A549 (cell line): Measurements from ENCODE around the gene SASS6. TPM values are rescaled to one million over a fixed set of nuclear protein-coding genes. Genes with fewer than 3 reads are reported as not detected.

Source experiments
- ATAC-seq, 2 experiments: fragments of 200-7000 bp in 1 of 2; fragments of >200 bp in 1 of 2; cut with Nextera tagmentation in 1 of 2; cut with Tn5 transposase in 1 of 2; 3 replicates each; pipeline versions ENCODE4 v1.8.0 to v1.9.1; 2018 to 2020; ENCODE audit warnings: mild to moderate bottlenecking in 1 of 2, moderate library complexity in 1 of 2
- CTCF ChIA-PET: fragments of 300-600 bp; sonication (Branson Sonifier 250); formaldehyde crosslinking; extraction: SDS; loops from one replicate; lab custom pipeline; 2021; ENCODE audit warnings: antibody characterized with exemption, inconsistent platforms; lab: Yijun Ruan, JAX
- POLR2A ChIA-PET: fragments of 350-600 bp; formaldehyde crosslinking; extraction: SDS; loops from one replicate; lab custom pipeline; 2021; ENCODE audit warnings: antibody characterized with exemption, inconsistent platforms; lab: Yijun Ruan, JAX
- DNase-seq, 2 experiments: peaks; one replicate each; pipeline versions ENCODE4 v3.0.0 to v3.0.0-alpha.2; 2011 to 2016; ENCODE audit warnings: low read depth in 1 of 2, low spot score in 1 of 2
- FAIRE-seq: peaks from 2 replicates; lab custom pipeline; 2011; peaks lifted over from hg19 to GRCh38; lab: Jason Lieb, UNC
- H3K27ac ChIP-seq, 2 experiments: fragments of >200 bp; sonication (Bioruptor Twin); formaldehyde crosslinking; 3 replicates each; pipeline ENCODE4 v1.5.1; 2016 to 2017
- H3K4me1 ChIP-seq: fragments of >200 bp; sonication (Bioruptor Twin); formaldehyde crosslinking; 3 replicates; pipeline ENCODE4 v1.6.1; 2016
- H3K4me2 ChIP-seq: fragments of >200 bp; sonication (Bioruptor Twin); formaldehyde crosslinking; 3 replicates; pipeline ENCODE4 v1.6.1; 2016
- H3K4me3 ChIP-seq: fragments of >200 bp; sonication (Bioruptor Twin); formaldehyde crosslinking; 3 replicates; pipeline ENCODE4 v1.5.1; 2016
- H3K9me3 ChIP-seq: fragments of >200 bp; sonication (Bioruptor Twin); formaldehyde crosslinking; 3 replicates; pipeline ENCODE4 v1.6.1; 2016
- CBX8 ChIP-seq: fragments of 200-600 bp; sonication (generic); IDR thresholded peaks from 2 replicates; pipeline ENCODE4 v1.6.1; 2016
- EHF ChIP-seq: fragments of 250-450 bp; sonication (Bioruptor Pico); IDR thresholded peaks from 2 replicates; pipeline ENCODE4 v1.5.0; 2020; ENCODE audit warnings: mild to moderate bottlenecking
- ESRRA ChIP-seq: fragments of 150-350 bp; IDR thresholded peaks from 2 replicates; pipeline ENCODE4 v1.6.1; 2014; ENCODE audit warnings: mild to moderate bottlenecking, low read length, borderline replicate concordance
- HEYL ChIP-seq: fragments of 250-450 bp; sonication (Bioruptor Pico); IDR thresholded peaks from 2 replicates; pipeline ENCODE4 v1.8.0; 2021; ENCODE audit warnings: mild to moderate bottlenecking, moderate library complexity
- HOXA7 ChIP-seq: fragments of 250-450 bp; sonication (Bioruptor Pico); IDR thresholded peaks from 2 replicates; pipeline ENCODE4 v1.5.0; 2020; ENCODE audit warnings: mild to moderate bottlenecking, moderate library complexity
- MAFK ChIP-seq: fragments of 450-650 bp; IDR thresholded peaks from 2 replicates; pipeline ENCODE4 v1.6.1; 2014; ENCODE audit not compliant: partially characterized antibody
- MAZ ChIP-seq: fragments of 150-350 bp; IDR thresholded peaks from 2 replicates; pipeline ENCODE4 v1.6.1; 2014; ENCODE audit warnings: antibody characterized with exemption, low read depth, low read length, borderline replicate concordance
- PHF8 ChIP-seq: fragments of 200-600 bp; sonication (generic); IDR thresholded peaks from 2 replicates; pipeline ENCODE4 v1.6.1; 2016; ENCODE audit warnings: low read depth, mild to moderate bottlenecking, antibody characterized with exemption, moderate library complexity, borderline replicate concordance
- RARB ChIP-seq: fragments of 250-450 bp; sonication (Bioruptor Pico); IDR thresholded peaks from 2 replicates; pipeline ENCODE4 v1.8.0; 2021; ENCODE audit warnings: mild to moderate bottlenecking, moderate library complexity
- TFCP2L1 ChIP-seq: fragments of 250-450 bp; sonication (Bioruptor Pico); IDR thresholded peaks from 2 replicates; pipeline ENCODE4 v1.5.0; 2021; ENCODE audit warnings: mild to moderate bottlenecking
- ZC3H11A ChIP-seq: fragments of 450-650 bp; IDR thresholded peaks from 2 replicates; pipeline ENCODE4 v1.6.1; 2014; ENCODE audit warnings: antibody characterized with exemption, mild to moderate bottlenecking
- whole genome bisulfite sequencing: methylation state at CpG from one replicate; pipeline ENCODE4 v1.1.6; 2017; ENCODE audit errors: missing lambda C conversion rate; 5-methylcytosine and 5-hydroxymethylcytosine counted together
- polyA plus RNA-seq, 4 experiments: library from polyadenylated mRNA; depleted of rRNA in 3 of 4; stranded (reverse); fragments of >200 nt; fragmentation: RNase III in 1 of 4; extraction: RNeasy Plus Mini Kit Qiagen cat#74134 plus additional on column Dnase treatment in 1 of 4; gene quantifications; 2 replicates in 3 of 4; 3 replicates in 1 of 4; pipeline ENCODE4 v1.2.3, GENCODE V29; 2011 to 2017
- TF ChIP-seq, protein P1 (sequence below): fragments of >200 bp; sonication (Bioruptor Twin); formaldehyde crosslinking; IDR thresholded peaks from 2 replicates; pipeline ENCODE4 v1.6.1; 2016
- TF ChIP-seq, protein P2 (sequence below): fragments of 250-450 bp; sonication (Bioruptor Pico); IDR thresholded peaks from 2 replicates; pipeline ENCODE4 v1.5.0; 2020; ENCODE audit warnings: low read depth, mild to moderate bottlenecking, moderate library complexity
- TF ChIP-seq, protein P3 (sequence below): fragments of >200 bp; sonication (Bioruptor Twin); formaldehyde crosslinking; IDR thresholded peaks from 3 replicates; pipeline ENCODE4 v1.5.1; 2016
- TF ChIP-seq, protein P4 (sequence below): fragments of >200 bp; sonication (Bioruptor Twin); formaldehyde crosslinking; IDR thresholded peaks from 3 replicates; pipeline ENCODE4 v1.6.1; 2016
- TF ChIP-seq, protein P5 (sequence below): fragments of 250-450 bp; sonication (Bioruptor Pico); IDR thresholded peaks from 2 replicates; pipeline ENCODE4 v1.5.0; 2021; ENCODE audit warnings: mild to moderate bottlenecking, moderate library complexity, borderline replicate concordance
- TF ChIP-seq, protein P6 (sequence below): IDR thresholded peaks from 2 replicates; pipeline ENCODE4 v1.6.1; 2012

The SASS6 gene
- polyA plus RNA-seq, 2 of the 4 experiments (the other 2 are of a cell fraction): 4.0 to 5.2 TPM

DNA sequence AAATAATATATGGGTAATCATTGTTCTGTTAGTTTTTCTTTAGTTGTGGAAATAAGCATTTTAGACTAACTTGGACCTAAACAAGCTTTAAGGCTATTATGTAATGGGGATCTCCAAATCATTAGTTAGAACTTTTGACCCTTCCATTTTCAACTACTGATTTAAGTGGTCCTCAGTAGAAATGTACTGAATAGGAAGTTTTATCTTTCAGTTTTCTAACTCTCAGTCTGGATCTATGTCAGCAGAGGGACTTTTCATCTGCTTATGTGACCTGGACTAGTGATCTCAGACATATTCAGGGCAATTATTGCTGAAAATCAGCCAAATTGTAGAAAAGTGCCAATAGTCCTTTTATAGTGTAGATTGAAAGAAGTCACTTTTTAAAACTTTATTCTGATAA is 56.0 kb downstream of the SASS6 start:
- DNase-seq (no peak), ATAC-seq (no peak), FAIRE-seq (no peak)
- Histone ChIP-seq H3K4me1 (no peaks in the 10 kb centered on the region), H3K9me3 (no peaks in the 10 kb centered on the region), H3K4me3 (no peak overlapping the region), H3K4me2 (no peak overlapping the region), H3K27ac (no peak overlapping the region)
- TF ChIP-seq TFCP2L1 (CRISPR knock-in tag): no peak
- TF ChIP-seq, protein P1, sequence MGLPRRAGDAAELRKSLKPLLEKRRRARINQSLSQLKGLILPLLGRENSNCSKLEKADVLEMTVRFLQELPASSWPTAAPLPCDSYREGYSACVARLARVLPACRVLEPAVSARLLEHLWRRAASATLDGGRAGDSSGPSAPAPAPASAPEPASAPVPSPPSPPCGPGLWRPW: no peak
- no peak for TF ChIP-seq EHF
- TF ChIP-seq HEYL (CRISPR knock-in tag): no peak
- TF ChIP-seq MAFK: no peak
- TF ChIP-seq, protein P2, sequence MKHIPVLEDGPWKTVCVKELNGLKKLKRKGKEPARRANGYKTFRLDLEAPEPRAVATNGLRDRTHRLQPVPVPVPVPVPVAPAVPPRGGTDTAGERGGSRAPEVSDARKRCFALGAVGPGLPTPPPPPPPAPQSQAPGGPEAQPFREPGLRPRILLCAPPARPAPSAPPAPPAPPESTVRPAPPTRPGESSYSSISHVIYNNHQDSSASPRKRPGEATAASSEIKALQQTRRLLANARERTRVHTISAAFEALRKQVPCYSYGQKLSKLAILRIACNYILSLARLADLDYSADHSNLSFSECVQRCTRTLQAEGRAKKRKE (CRISPR knock-in tag): no peak
- no peak for TF ChIP-seq CBX8
- TF ChIP-seq ZC3H11A: no peak
- TF ChIP-seq HOXA7 (CRISPR knock-in tag): no peak
- TF ChIP-seq, protein P3, sequence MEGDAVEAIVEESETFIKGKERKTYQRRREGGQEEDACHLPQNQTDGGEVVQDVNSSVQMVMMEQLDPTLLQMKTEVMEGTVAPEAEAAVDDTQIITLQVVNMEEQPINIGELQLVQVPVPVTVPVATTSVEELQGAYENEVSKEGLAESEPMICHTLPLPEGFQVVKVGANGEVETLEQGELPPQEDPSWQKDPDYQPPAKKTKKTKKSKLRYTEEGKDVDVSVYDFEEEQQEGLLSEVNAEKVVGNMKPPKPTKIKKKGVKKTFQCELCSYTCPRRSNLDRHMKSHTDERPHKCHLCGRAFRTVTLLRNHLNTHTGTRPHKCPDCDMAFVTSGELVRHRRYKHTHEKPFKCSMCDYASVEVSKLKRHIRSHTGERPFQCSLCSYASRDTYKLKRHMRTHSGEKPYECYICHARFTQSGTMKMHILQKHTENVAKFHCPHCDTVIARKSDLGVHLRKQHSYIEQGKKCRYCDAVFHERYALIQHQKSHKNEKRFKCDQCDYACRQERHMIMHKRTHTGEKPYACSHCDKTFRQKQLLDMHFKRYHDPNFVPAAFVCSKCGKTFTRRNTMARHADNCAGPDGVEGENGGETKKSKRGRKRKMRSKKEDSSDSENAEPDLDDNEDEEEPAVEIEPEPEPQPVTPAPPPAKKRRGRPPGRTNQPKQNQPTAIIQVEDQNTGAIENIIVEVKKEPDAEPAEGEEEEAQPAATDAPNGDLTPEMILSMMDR: no peak
- TF ChIP-seq, protein P4, sequence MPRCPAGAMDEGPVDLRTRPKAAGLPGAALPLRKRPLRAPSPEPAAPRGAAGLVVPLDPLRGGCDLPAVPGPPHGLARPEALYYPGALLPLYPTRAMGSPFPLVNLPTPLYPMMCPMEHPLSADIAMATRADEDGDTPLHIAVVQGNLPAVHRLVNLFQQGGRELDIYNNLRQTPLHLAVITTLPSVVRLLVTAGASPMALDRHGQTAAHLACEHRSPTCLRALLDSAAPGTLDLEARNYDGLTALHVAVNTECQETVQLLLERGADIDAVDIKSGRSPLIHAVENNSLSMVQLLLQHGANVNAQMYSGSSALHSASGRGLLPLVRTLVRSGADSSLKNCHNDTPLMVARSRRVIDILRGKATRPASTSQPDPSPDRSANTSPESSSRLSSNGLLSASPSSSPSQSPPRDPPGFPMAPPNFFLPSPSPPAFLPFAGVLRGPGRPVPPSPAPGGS: no peak
- no peak for TF ChIP-seq PHF8
- TF ChIP-seq, protein P5, sequence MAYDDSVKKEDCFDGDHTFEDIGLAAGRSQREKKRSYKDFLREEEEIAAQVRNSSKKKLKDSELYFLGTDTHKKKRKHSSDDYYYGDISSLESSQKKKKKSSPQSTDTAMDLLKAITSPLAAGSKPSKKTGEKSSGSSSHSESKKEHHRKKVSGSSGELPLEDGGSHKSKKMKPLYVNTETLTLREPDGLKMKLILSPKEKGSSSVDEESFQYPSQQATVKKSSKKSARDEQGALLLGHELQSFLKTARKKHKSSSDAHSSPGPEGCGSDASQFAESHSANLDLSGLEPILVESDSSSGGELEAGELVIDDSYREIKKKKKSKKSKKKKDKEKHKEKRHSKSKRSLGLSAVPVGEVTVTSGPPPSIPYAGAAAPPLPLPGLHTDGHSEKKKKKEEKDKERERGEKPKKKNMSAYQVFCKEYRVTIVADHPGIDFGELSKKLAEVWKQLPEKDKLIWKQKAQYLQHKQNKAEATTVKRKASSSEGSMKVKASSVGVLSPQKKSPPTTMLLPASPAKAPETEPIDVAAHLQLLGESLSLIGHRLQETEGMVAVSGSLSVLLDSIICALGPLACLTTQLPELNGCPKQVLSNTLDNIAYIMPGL (CRISPR knock-in tag): no peak
- CTCF ChIA-PET: interaction anchor here (0.6 kb wide), 2 partner anchors 35 to 91 kb away, joined by 4 to 6 read pairs; no protein-coding TSS in a partner anchor
- POLR2A ChIA-PET: no interaction called here

DNA sequence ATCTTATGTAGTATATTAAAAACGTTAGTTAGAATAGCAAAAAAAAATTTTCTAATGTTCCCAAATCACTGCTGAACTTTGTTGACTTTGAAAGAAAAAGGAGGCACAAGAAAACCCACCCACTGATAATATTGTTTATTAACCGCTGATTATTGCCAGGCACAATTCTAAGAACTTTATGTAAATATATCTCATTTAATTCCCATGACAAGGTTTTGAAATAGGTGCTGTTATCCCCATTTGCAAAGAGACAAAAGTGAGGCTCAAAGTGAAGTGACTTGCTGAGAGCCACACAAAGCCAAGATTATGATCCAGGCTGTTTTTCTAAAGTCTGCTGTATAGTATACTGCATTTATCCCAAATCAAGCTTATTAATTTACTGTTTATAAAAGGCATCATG is 56.4 kb downstream of the SASS6 start:
- FAIRE-seq: no peak
- no peak overlapping the region for H3K27ac ChIP-seq
- no peak for DNase-seq
- WGBS: 83% methylated on average over 2 of the region's 2 CpGs
- no peak overlapping the region for H3K4me3 ChIP-seq
- no peak overlapping the region for H3K4me2 ChIP-seq
- ChIA-PET CTCF (interaction anchor here (0.6 kb wide), 2 partner anchors 34 to 90 kb away, joined by 4 to 6 read pairs; no protein-coding TSS in a partner anchor), POLR2A (no interaction called here)
- no peak for ATAC-seq
- no peaks in the 10 kb centered on the region for H3K9me3 ChIP-seq
- TF ChIP-seq, protein P4: no peak
- TF ChIP-seq, protein P6, sequence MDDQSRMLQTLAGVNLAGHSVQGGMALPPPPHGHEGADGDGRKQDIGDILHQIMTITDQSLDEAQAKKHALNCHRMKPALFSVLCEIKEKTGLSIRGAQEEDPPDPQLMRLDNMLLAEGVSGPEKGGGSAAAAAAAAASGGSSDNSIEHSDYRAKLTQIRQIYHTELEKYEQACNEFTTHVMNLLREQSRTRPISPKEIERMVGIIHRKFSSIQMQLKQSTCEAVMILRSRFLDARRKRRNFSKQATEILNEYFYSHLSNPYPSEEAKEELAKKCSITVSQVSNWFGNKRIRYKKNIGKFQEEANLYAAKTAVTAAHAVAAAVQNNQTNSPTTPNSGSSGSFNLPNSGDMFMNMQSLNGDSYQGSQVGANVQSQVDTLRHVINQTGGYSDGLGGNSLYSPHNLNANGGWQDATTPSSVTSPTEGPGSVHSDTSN: no peak
- no peak for TF ChIP-seq MAZ
- TF ChIP-seq, protein P1: no peak
- no peak for TF ChIP-seq RARB (CRISPR knock-in tag)
- TF ChIP-seq ESRRA: no peak
- no peaks in the 10 kb centered on the region for H3K4me1 ChIP-seq
